ENCODE results near the gene SYCN.

Gene SYCN

GRCh38 chr19:39154629-39155100 is 49.4 kb downstream of the SYCN start:
- no peak overlapping the region for H3K4me3 ChIP-seq (replicated peaks; ENCODE audit: low read depth, low read length)
- no peak for DNase-seq (ENCODE audit: low read depth)
- no peak for TF ChIP-seq CTCF (IDR thresholded peaks at IDR 0.05; ENCODE audit: low read length, missing control alignments)

DNA sequence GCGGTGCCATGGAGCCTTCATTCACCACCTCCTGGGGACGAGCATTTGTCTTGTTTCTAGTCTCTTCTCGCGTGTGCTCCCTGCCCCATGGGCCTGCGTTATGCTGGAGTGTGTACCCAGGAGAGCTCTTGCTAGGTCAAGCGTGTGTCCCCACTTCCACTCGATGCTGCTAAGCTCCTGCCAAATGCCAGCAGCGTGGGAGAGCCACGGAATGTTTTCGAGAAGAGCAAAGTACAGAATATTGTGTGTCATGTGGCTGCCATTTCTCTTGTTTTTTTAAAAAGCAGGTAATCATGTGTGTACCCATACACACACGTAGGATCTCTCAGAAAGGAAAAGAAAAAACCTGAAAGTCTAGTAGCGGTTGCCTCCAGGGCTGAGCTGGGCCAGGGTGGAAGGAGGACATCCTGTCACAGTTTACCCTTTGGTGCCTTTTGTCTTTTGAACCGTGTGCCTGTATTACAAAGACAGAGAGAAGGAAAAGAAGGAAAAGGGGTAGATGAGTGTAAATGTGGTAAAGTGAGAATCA is 49.9 kb downstream of the SYCN start:
- no peak for TF ChIP-seq CTCF (IDR thresholded peaks at IDR 0.05; ENCODE audit: low read length, missing control alignments)
- H3K4me3 ChIP-seq (replicated peaks; ENCODE audit: low read depth, low read length): no peak overlapping the region
- DNase-seq (ENCODE audit: low read depth): no peak
